Muscle layer of duodenum (tissue), 2 donors: ENCODE measurements around the gene UBE3D.
"Not testable (repeated sequence)": the region's sequence is repeated elsewhere in the genome, so short reads cannot be mapped to it uniquely, and the experiment has no call there.

Experiments
- H3K27ac ChIP-seq: one replicate; pipeline ENCODE4 v1.7.0; 2013; ENCODE audit warnings: mild to moderate bottlenecking, low read length
- H3K27me3 ChIP-seq: one replicate; pipeline ENCODE4 v1.7.0; 2013; ENCODE audit warnings: low read depth, mild to moderate bottlenecking, control low read depth, low read length
- H3K36me3 ChIP-seq, 2 donors: one replicate each; pipeline ENCODE4 v1.7.0; 2013; ENCODE audit warnings: low read length in 2 of 2, control low read depth in 1 of 2, mild to moderate bottlenecking in 1 of 2; ENCODE audit not compliant: insufficient read depth in 2 of 2, control insufficient read depth in 1 of 2
- H3K4me1 ChIP-seq, 2 donors: one replicate each; pipeline ENCODE4 v1.7.0; 2013; ENCODE audit warnings: low read length in 2 of 2, mild to moderate bottlenecking in 2 of 2, control low read depth in 1 of 2, moderate library complexity in 1 of 2; ENCODE audit not compliant: insufficient read depth in 2 of 2, control insufficient read depth in 1 of 2
- H3K4me3 ChIP-seq, 2 donors: one replicate each; pipeline ENCODE4 v1.7.0; 2013; ENCODE audit warnings: low read length in 2 of 2, low read depth in 1 of 2, mild to moderate bottlenecking in 1 of 2
- H3K9me3 ChIP-seq, 2 donors: one replicate each; pipeline ENCODE4 v1.7.0; 2013; ENCODE audit warnings: low read length in 2 of 2, control low read depth in 1 of 2, mild to moderate bottlenecking in 1 of 2; ENCODE audit not compliant: control insufficient read depth in 1 of 2
- donor health status: healthy.

The UBE3D gene

DNA sequence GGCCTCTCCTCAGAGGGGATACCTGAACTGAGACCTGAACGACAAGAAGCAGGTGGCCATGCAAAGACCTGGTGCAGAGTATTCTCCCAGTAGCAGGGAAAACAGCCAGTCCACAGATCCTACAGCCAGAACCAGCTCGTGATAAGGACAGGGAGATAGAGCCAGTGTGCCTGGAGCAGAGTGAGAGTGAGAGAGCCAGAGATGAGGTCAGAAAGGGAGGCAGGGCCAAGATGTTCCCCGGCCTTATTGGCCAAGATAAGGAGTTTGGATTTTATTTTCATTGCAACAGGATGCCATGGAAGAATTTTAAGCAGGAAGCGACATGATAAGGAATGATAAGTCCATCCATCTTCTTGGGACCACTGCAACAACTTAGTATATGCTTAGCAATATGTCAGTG, 111.8 kb downstream of the UBE3D start:
- Histone ChIP-seq H3K4me1 (no peaks in the 10 kb centered on the region), H3K36me3 (peaks cover 0 to 9% of the 10 kb centered on the region in 2 donors), H3K27ac (no peak overlapping the region), H3K27me3 (no peaks in the 10 kb centered on the region), H3K4me3 (no peak overlapping the region), H3K9me3 (peaks cover 0 to 8% of the 10 kb centered on the region in 2 donors)

DNA sequence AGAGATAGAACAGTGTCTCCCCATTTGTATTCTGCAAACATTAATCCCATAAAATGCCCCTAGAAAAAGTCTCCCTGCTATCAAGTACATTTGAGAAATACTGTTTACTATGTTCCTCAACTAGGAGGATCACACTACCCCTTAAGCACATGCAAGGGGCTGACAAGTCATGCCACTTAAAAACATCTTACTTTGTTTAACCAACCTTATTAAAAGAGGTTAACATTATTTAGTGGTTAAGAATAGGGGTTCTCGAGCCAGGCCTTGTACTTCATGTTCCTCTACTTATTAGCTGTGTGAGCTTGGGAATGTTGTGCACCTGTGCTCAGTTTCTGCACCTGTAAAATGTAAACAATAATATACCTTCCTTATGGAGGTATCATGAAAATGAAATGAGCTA, 113.7 kb downstream of the UBE3D start:
- H3K27me3 ChIP-seq = no peaks in the 10 kb centered on the region

DNA sequence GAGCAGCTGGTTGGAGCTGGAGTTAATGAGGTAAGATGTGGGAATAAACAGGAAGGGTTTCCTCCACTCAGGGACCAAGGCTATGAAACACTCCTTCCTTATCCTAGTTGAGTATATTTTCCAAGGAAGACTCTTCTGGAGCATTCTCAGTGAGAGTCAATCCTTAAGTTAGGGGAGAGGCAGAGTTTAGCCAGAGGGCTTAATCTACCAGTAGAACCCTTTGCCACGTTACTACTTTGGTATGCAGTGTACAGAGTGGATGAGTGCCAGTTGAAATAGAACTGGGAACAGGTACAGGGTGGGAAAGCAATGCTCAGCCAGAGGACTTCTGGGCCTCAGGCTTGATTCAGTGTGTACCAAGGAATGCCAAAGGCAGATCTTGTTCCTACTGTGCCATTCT, 114.3 kb downstream of the UBE3D start:
- no peak overlapping the region for H3K4me3 ChIP-seq
- H3K27me3 ChIP-seq = no peaks in the 10 kb centered on the region
- H3K36me3 ChIP-seq = peaks cover 0 to 9% of the 10 kb centered on the region in 2 donors
- no peaks in the 10 kb centered on the region for H3K4me1 ChIP-seq
- H3K9me3 ChIP-seq = peaks cover 0 to 8% of the 10 kb centered on the region in 2 donors
- no peak overlapping the region for H3K27ac ChIP-seq

More for the DNA sequence above, 113.7 kb downstream of the UBE3D start:
- Histone ChIP-seq H3K36me3 (peaks cover 0 to 9% of the 10 kb centered on the region in 2 donors), H3K4me3 (no peak overlapping the region), H3K4me1 (no peaks in the 10 kb centered on the region), H3K9me3 (peaks cover 0 to 8% of the 10 kb centered on the region in 2 donors), H3K27ac (no peak overlapping the region)

DNA sequence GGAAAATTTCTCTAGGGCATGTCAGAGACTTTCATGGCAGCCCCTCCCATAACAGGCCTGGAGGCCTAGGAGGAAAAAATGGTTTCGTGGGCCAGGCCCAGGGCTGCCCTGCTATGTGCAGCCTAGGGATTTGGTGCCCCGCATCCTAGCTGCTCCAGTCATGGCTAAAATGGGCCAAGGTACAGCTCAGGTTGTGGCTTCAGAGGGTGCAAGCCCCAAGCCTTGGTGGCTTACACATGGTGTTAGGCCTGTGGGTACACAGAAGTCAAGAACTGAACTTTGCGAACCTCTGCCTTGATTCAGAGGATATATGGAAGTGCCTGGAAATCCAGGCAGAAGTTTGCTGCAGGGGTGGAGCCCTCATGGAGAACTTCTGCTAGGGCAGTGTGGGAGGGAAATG, 134.7 kb downstream of the UBE3D start:
- not testable (repeated sequence) for H3K4me3 ChIP-seq, H3K9me3 ChIP-seq, H3K4me1 ChIP-seq, H3K36me3 ChIP-seq, H3K27ac ChIP-seq, H3K27me3 ChIP-seq

DNA sequence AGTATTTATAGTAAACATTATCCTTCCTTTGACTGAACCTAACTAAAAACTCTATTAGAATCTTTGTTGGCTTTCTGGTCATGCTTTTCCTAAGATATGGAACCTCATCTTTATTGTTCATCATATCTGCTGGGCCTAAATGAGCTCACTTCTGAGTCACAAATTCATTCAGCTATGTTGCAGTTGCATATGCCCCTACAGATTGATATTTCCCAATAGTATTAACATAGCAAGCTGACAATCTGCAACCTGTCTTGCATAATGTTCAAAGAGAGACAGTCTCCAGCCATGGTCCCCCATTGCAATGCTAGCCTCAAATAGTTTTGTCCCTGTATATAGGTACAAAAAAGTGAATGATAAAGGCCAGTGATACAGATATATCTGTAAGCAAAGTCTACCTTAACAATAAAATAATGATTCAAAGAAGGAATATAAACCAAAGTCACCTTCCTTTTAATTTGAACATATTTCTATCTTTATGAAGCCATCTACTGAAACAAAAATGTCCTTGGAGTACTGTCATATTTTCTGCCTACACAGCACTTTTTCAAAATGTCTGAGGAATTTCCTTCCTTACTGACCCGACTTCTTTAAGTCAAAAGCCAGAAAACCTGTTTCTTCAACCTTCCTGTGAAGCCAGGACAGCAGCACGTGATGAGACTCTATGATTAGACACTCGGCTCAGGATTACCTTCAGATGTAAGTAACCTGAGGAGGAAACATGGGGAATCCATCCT, 140.7 kb downstream of the UBE3D start:
- Histone ChIP-seq H3K36me3 (no peaks in the 10 kb centered on the region), H3K4me1 (no peaks in the 10 kb centered on the region), H3K27me3 (no peaks in the 10 kb centered on the region), H3K27ac (no peak overlapping the region), H3K4me3 (no peak overlapping the region), H3K9me3 (no peaks in the 10 kb centered on the region)

DNA sequence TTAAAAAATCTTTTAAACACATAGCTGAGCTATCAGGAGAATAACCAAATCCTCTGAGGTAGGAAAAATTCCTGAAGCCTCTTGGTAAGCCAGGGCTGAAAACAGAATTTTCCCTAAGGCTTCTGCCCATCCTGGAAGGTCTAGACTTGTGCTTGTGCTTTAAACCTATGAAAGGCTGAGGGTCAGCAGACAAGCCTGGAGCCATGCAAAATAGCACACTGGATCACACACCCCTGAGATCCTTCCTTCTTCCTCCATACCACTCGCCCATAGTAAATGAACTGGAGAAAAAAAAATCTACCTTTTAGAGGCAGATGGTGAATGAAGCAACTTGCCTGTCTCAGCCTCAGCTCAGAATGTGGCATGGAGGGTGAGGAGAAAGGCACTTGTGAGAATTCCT, 144.4 kb downstream of the UBE3D start:
- Histone ChIP-seq H3K9me3 (no peaks in the 10 kb centered on the region), H3K4me1 (no peaks in the 10 kb centered on the region), H3K4me3 (no peak overlapping the region), H3K36me3 (no peaks in the 10 kb centered on the region), H3K27ac (no peak overlapping the region), H3K27me3 (no peaks in the 10 kb centered on the region)

DNA sequence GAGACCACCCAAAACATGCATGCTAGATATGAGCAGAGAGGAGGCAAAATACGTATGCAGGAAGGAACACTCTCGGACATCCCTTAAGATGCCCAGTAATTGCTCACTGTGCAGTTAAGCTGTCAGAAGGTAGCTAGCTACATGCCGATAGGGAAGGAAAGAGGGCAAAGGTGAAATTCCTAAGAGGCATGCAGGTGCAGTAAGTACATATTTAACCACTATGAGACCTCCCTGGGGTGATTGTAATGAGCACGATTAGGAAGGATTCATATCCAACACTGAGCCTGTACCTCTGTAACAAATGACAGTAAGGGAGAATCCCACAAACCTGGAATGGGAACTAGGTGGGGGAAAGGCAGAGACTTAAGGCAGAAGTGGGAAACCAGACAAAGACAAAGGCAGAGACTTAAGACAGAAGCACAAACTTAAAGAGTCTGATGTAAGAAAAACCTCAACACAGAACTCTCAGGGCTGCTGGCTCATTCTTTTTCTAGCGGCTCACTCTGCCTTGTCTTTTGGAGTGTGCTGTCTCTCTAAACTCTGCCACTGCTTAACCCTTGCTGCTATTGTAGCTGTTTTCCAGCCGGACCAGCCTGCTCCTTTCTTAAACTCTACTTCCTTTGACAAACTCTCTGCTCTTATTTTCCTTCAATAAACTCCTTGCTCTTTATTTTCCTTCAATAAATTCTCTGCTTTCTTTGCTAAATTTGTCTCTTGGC, 148.1 kb downstream of the UBE3D start:
- H3K4me3 ChIP-seq = no peak overlapping the region
- no peaks in the 10 kb centered on the region for H3K9me3 ChIP-seq
- no peaks in the 10 kb centered on the region for H3K27me3 ChIP-seq
- H3K36me3 ChIP-seq = no peaks in the 10 kb centered on the region
- no peaks in the 10 kb centered on the region for H3K4me1 ChIP-seq
- H3K27ac ChIP-seq = no peak overlapping the region

DNA sequence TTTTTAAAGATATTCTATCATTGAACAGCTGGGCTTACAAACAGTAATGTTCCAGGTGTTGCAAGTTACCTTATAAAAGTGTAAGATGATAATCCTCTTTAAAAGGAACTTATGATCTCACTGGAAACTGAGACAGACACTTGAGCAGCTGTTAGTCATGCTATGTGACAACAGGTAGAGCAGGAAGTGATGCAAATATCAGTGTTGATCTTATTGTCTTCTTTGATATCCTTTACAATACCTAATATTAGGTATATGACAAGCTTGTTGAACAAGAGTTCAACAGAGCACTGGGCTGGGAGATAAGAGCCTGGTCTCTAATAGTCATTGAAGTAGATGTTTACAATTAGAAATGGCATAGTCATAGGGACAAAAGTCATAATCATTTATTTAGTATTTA, 150.0 kb downstream of the UBE3D start:
- Histone ChIP-seq H3K27me3 (no peaks in the 10 kb centered on the region), H3K36me3 (no peaks in the 10 kb centered on the region), H3K27ac (no peak overlapping the region), H3K4me3 (no peak overlapping the region), H3K9me3 (no peaks in the 10 kb centered on the region), H3K4me1 (no peaks in the 10 kb centered on the region)

DNA sequence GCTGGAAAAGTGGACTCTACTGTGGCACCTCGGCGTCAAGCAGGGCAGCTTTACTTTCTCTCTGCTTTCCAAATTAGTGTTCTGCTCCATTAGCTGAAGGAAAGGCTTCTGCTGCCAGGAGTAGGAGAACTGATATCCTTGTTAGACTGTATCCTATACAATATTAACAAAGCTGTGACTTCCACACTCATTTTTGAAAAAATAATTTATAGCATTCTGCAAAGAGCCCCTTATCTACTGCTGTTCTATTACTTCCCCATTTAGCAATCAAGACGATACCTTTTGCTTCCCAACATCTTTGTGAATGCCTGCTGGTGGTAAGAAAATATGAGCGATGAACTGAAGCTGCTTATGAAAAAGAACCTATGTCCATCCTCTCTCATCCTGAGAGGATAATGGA, 151.1 kb downstream of the UBE3D start:
- H3K4me3 ChIP-seq = no peak overlapping the region
- no peaks in the 10 kb centered on the region for H3K4me1 ChIP-seq
- no peaks in the 10 kb centered on the region for H3K36me3 ChIP-seq
- no peaks in the 10 kb centered on the region for H3K27me3 ChIP-seq
- no peak overlapping the region for H3K27ac ChIP-seq
- H3K9me3 ChIP-seq = no peaks in the 10 kb centered on the region

DNA sequence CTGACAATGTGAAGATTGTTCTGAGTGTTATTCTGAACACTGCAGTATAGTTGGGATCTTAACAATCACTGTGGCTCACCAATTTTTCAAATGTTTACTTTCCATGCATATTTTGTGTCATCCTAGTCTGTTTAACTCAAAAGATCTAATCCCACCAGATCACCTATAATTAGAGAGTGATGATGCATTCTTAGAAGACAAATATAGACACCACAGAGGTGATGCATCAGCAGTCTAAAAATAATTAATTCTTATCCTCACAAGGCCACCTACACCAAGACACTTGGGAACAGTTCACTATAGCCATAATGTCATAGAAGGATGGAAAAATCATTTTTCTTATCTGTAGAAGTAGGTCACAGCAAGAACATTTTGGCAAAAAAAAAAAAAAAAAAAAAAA, 154.8 kb downstream of the UBE3D start:
- Histone ChIP-seq H3K4me1 (no peaks in the 10 kb centered on the region), H3K9me3 (no peaks in the 10 kb centered on the region), H3K27me3 (no peaks in the 10 kb centered on the region), H3K4me3 (no peak overlapping the region), H3K27ac (no peak overlapping the region), H3K36me3 (no peaks in the 10 kb centered on the region)

DNA sequence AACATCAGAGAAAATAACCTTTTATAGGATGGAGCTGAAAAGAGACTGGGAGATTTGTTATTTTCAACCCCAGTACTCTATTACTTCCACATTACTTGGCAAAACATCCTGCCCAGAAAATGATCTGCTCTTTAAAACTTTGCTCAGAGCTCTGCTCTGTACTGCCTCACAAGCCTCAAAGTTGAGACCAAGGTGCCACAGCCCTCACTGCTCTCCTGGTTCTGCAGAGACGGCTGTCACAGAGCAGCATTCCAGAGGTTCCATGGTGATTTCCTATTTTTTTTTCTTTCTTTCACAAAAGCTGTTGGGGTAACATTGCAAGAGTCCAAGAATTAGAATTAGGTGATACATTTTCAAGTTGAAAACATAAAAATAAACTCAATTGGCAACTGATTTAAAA, 155.2 kb downstream of the UBE3D start:
- no peaks in the 10 kb centered on the region for H3K9me3 ChIP-seq
- H3K4me1 ChIP-seq = no peaks in the 10 kb centered on the region
- H3K36me3 ChIP-seq = no peaks in the 10 kb centered on the region
- H3K27me3 ChIP-seq = no peaks in the 10 kb centered on the region
- H3K4me3 ChIP-seq = no peak overlapping the region
- no peak overlapping the region for H3K27ac ChIP-seq

DNA sequence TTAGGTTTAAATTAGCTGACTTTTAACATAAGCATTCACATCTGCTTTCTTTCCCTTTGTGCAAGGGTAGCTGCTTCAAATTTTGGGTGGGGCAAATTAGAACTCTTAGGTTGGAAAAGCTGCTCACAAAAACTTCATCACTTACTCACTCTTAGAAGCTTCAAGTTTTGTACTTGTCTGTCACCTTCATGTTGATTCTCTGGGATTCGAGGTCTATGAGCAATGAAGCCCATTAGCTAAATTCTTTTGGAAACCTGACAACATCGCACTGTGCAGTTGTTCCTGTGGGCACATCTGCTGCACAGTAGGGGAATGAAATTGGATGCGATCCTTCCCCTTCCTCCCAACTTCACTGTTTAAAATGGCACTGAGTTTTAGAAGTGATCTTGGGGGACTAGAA, 156.1 kb downstream of the UBE3D start:
- Histone ChIP-seq H3K27ac (no peak overlapping the region), H3K4me1 (no peaks in the 10 kb centered on the region), H3K36me3 (no peaks in the 10 kb centered on the region), H3K9me3 (no peaks in the 10 kb centered on the region), H3K27me3 (no peaks in the 10 kb centered on the region), H3K4me3 (no peak overlapping the region)
